ENCODE data around the gene PCSK4. TPM values are rescaled to one million over a fixed set of nuclear protein-coding genes. Genes with fewer than 3 reads are reported as not detected.

Gene PCSK4
- total RNA-seq, 1 experiment from 2014 or later = 3.9 TPM

- intact Hi-C loops (cut with micrococcal nuclease) = no loop called here
- no TSS peak for BruUV-seq (replicated peaks)
- TF ChIP-seq EZH2phosphoT487 (IDR thresholded peaks at IDR 0.05; ENCODE audit: borderline replicate concordance, low read length) = no peak
- TF ChIP-seq EZH2 (IDR thresholded peaks at IDR 0.05; ENCODE audit: low read length, unreplicated experiment) = no peak
- TF ChIP-seq CTCF (conservative IDR thresholded peaks at IDR 0.05; ENCODE audit: low read depth, low read length) = no peak
- Histone ChIP-seq H3K27ac (ENCODE audit: low read length) (no peak overlapping the region), H3K9ac (ENCODE audit: low read length) (no peak overlapping the region), H2AFZ (ENCODE audit: low read length) (no peak overlapping the region), H3F3A (ENCODE audit: low read length, unreplicated experiment) (no peaks in the 10 kb centered on the region), H3K27me3 (ENCODE audit: low read length) (no peaks in the 10 kb centered on the region), H3K4me2 (ENCODE audit: low read length) (no peak overlapping the region), H3K4me1 (ENCODE audit: insufficient read depth, low read length) (peaks cover 3% of the 10 kb centered on the region; the same call in 1 of the 2 replicates), H3K79me2 (ENCODE audit: low read length) (peaks cover 3% of the 10 kb centered on the region; the same call in 1 of the 2 replicates), H3K4me3 (ENCODE audit: low read length) (no peak overlapping the region), H3K9me3 (ENCODE audit: low read length) (no peaks in the 10 kb centered on the region), H3K9me2 (replicated peaks; ENCODE audit: low read length) (no peaks in the 10 kb centered on the region), H3K36me3 (ENCODE audit: low read depth, low read length) (no peaks in the 10 kb centered on the region), H4K20me1 (ENCODE audit: low read length) (no peaks in the 10 kb centered on the region)
- POLR2A ChIA-PET (ENCODE audit: unreplicated experiment) = no interaction called here
- DNase-seq (no peak), ATAC-seq (no peak)
- CTCF ChIA-PET = no interaction called here
Observed at GRCh38 chr19:1510807-1511206, 20.7 kb upstream of the PCSK4 start.

GRCh38 chr19:1510442-1510806, 20.3 kb upstream of the PCSK4 start:
- ChIA-PET POLR2A (ENCODE audit: unreplicated experiment) (no interaction called here), CTCF (no interaction called here)
- Histone ChIP-seq H3K36me3 (ENCODE audit: low read depth, low read length) (no peaks in the 10 kb centered on the region), H3K9ac (ENCODE audit: low read length) (no peak overlapping the region), H3K27ac (ENCODE audit: low read length) (no peak overlapping the region), H3K79me2 (ENCODE audit: low read length) (peaks cover 3% of the 10 kb centered on the region; the same call in 1 of the 2 replicates), H3K27me3 (ENCODE audit: low read length) (no peaks in the 10 kb centered on the region), H3K4me2 (ENCODE audit: low read length) (no peak overlapping the region), H3K9me3 (ENCODE audit: low read length) (no peaks in the 10 kb centered on the region), H3F3A (ENCODE audit: low read length, unreplicated experiment) (no peaks in the 10 kb centered on the region), H2AFZ (ENCODE audit: low read length) (no peak overlapping the region), H4K20me1 (ENCODE audit: low read length) (no peaks in the 10 kb centered on the region), H3K4me1 (ENCODE audit: insufficient read depth, low read length) (peaks cover 3% of the 10 kb centered on the region; the same call in 1 of the 2 replicates), H3K4me3 (ENCODE audit: low read length) (no peak overlapping the region), H3K9me2 (replicated peaks; ENCODE audit: low read length) (no peaks in the 10 kb centered on the region)
- TF ChIP-seq EZH2 (IDR thresholded peaks at IDR 0.05; ENCODE audit: low read length, unreplicated experiment) (no peak), EZH2phosphoT487 (IDR thresholded peaks at IDR 0.05; ENCODE audit: borderline replicate concordance, low read length) (no peak), CTCF (conservative IDR thresholded peaks at IDR 0.05; ENCODE audit: low read depth, low read length) (no peak)
- BruUV-seq (replicated peaks) = no TSS peak
- intact Hi-C loops (cut with micrococcal nuclease) = no loop called here
- DNase-seq = no peak
- ATAC-seq = no peak

GRCh38 chr19:1509602-1510441, 19.7 kb upstream of the PCSK4 start:
- no peaks in the 10 kb centered on the region for H3K36me3 ChIP-seq (ENCODE audit: low read depth, low read length)
- no TSS peak for BruUV-seq (replicated peaks)
- H3K27me3 ChIP-seq (ENCODE audit: low read length) = no peaks in the 10 kb centered on the region
- no peak for TF ChIP-seq CTCF (conservative IDR thresholded peaks at IDR 0.05; ENCODE audit: low read depth, low read length)
- no peak for TF ChIP-seq EZH2 (IDR thresholded peaks at IDR 0.05; ENCODE audit: low read length, unreplicated experiment)
- no peak for TF ChIP-seq EZH2phosphoT487 (IDR thresholded peaks at IDR 0.05; ENCODE audit: borderline replicate concordance, low read length)
- intact Hi-C loops (cut with micrococcal nuclease) = no loop called here
- ATAC-seq (no peak), DNase-seq (no peak)
- peaks cover 3% of the 10 kb centered on the region; the same call in 1 of the 2 replicates for H3K79me2 ChIP-seq (ENCODE audit: low read length)
- no peaks in the 10 kb centered on the region for H3K9me3 ChIP-seq (ENCODE audit: low read length)
- H4K20me1 ChIP-seq (ENCODE audit: low read length) = no peaks in the 10 kb centered on the region
- no peak overlapping the region for H2AFZ ChIP-seq (ENCODE audit: low read length)
- H3K4me1 ChIP-seq (ENCODE audit: insufficient read depth, low read length) = peaks cover 3% of the 10 kb centered on the region; the same call in 1 of the 2 replicates
- no peaks in the 10 kb centered on the region for H3F3A ChIP-seq (ENCODE audit: low read length, unreplicated experiment)
- ChIA-PET CTCF (no interaction called here), POLR2A (ENCODE audit: unreplicated experiment) (no interaction called here)
- H3K4me2 ChIP-seq (ENCODE audit: low read length) = no peak overlapping the region
- no peaks in the 10 kb centered on the region for H3K9me2 ChIP-seq (replicated peaks; ENCODE audit: low read length)
- no peak overlapping the region for H3K4me3 ChIP-seq (ENCODE audit: low read length)
- no peak overlapping the region for H3K27ac ChIP-seq (ENCODE audit: low read length)
- H3K9ac ChIP-seq (ENCODE audit: low read length) = no peak overlapping the region
